Middle frontal gyrus (tissue), 1 donor: ENCODE data around the gene NUCB1.
"Not testable (repeated sequence)": the region's sequence is repeated elsewhere in the genome, so short reads cannot be mapped to it uniquely, and the experiment has no call there.

Source experiments
- DNase-seq: peaks from one replicate; pipeline ENCODE4 v3.0.0-alpha.2; 2015; ENCODE audit warnings: low spot score; ENCODE audit errors: extremely low spot score

The NUCB1 gene

GRCh38 chr19:48874303-48875135 is 25.6 kb upstream of the NUCB1 start:
- no peak for DNase-seq

GRCh38 chr19:48876043-48876981 is 23.8 kb upstream of the NUCB1 start:
- not testable (repeated sequence) for DNase-seq

GRCh38 chr19:48877855-48878195 is 22.3 kb upstream of the NUCB1 start:
- no peak for DNase-seq

DNA sequence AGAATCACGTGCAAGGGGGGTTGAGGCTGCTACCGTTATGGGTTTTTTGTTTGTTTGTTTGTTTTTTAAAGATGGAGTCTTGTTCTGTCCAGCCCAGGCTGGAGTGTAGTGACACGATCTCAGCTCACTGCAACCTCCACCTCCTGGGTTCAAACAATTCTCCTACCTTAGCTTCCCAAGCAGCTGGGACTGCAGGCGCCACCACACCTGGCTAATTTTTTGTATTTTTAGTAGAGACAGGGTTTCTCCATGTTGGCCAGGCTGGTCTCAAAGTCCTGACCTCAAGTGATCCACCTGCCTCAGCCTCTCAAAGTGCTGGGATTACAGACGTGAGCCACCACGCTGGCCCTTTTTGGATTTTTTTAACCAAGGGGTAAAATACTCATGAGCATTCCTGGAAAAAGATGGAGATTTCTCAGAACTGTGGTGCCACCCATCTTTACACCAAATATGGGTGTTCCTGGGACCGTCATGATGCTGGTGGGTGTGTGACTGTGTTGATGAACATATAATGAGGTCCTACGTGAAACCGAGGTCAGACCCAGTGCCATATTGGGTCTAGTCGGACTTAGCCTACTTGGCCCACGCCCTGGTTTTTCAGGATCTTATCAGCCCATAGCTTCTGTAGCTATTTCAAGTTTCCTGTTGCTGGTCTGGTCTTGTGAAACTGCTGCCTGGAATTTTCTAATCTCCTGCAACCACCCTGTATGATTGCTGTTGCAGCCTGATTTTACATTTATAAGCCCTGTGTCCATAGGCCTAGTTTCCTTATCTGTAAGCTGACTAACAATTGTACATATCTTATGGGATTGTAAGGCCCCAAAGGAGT is 21.7 kb upstream of the NUCB1 start:
- no peak for DNase-seq

- no peak for DNase-seq
Measured at GRCh38 chr19:48879025-48879637, 21.0 kb upstream of the NUCB1 start.

- DNase-seq: not testable (repeated sequence)
Measured at GRCh38 chr19:48879696-48880095, 20.4 kb upstream of the NUCB1 start.

GRCh38 chr19:48881741-48882657 is 18.1 kb upstream of the NUCB1 start:
- DNase-seq: no peak

- no peak for DNase-seq
Measured at GRCh38 chr19:48883726-48884125, 16.4 kb upstream of the NUCB1 start.

GRCh38 chr19:48887861-48888612 is 12.1 kb upstream of the NUCB1 start:
- DNase-seq: no peak

GRCh38 chr19:48889496-48889895 is 10.6 kb upstream of the NUCB1 start:
- DNase-seq: not testable (repeated sequence)

GRCh38 chr19:48890551-48890950 is 9.6 kb upstream of the NUCB1 start:
- no peak for DNase-seq

GRCh38 chr19:48895226-48895625 is 4.9 kb upstream of the NUCB1 start:
- no peak for DNase-seq

DNA sequence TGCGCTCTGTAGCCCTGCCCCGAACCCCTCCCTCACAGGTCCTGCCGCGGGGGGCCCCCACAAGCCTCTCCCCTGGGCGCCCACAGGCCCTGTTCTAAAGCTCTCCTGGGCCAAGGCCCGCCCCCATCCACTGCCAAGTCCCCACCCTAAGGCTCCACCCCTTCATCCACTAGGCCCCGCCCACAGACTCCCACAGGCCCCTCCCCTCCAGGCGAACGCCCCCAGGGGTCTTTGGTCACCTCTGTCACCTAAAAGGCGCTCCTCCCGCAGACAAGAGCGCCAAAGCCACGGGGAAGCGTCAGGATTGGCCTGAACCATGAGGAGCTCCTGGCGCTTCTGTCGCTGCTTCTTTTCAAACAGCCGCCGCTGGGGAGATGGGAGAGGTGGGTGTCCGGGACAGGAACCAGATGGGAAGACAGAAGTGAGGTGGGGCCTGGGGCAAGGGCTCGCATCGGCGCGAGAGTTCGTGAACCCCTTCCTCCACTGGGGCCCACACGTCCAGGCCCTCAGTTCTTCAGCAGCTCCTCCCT is 3.9 kb upstream of the NUCB1 start:
- no peak for DNase-seq

DNA sequence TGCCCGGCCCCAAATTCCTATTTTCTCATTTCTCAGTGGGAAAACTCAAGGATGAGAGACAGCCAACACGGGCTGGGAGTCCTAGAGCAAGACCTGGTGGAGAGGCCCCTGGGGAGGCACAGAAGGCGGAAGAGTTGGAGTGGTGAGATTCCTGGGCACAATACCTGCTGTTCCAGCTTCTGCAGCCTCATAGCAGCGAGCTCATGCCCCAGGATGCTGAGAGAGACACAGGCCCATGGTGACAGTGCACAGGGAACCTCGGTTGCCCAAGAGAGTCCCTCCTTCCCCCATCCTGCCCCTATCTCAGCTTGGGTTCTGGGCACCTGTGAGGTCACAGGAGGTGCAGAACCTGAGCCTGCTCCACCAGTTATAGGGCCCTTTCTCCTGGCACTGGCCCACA is 2.9 kb upstream of the NUCB1 start:
- no peak for DNase-seq

DNA sequence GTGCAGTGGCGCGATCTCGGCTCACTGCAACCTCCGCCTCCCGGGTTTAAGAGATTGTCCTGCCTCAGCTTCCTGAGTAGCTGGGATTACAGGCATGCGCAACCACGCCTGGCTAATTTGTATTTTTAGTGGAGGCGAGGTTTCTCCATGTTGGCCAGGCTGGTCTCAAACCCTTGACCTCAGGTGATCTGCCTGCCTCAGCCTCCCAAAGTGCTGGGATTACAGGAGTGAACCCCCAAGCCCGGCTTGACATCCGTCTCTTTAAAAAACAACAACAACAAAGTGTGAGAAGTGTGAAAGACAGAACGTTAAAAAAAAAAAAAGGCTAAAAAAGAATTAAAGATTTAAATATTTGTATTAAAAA is 744 bp upstream of the NUCB1 start:
- DNase-seq: not testable (repeated sequence)

DNA sequence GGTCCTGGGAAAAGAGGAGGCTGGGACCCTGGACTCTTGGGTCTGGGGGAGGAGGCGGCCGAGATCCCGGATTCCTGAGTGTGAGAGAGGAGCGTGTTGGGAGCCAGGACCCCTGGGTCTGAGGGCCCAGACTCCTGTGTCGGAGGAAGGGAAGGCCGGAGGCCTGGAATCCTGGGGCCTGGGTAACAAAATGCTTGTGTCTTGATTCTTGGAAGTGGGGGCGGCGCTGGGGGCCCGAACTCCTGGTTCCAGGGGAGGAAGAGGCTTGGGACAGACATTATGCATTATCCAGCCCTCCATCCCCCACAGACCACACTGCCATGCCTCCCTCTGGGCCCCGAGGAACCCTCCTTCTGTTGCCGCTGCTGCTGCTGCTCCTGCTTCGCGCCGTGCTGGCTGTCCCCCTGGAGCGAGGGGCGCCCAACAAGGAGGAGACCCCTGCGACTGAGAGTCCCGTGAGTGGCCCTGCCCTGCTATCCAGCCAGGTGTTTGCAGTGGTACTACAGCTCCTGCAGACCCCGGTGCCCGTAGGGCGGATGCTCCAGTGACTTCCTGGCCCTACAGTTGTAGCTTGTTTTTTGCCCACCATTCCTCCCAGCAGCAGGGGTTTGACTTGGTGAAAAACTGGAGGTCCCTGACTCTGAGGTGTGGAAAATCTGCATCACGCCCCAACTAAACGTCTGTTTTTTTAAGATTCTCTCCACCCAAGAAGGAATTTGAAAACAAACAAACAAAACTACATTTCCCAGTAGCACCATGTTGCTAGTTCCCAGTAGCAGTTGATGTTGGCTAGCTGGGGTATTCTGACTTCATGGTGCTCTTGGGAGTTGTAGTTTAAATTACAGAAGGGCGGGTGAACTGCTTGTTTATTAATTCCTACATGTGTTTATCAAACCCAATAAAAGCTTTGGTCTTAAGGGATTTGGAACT is 630 bp downstream of the NUCB1 start:
- no peak for DNase-seq

DNA sequence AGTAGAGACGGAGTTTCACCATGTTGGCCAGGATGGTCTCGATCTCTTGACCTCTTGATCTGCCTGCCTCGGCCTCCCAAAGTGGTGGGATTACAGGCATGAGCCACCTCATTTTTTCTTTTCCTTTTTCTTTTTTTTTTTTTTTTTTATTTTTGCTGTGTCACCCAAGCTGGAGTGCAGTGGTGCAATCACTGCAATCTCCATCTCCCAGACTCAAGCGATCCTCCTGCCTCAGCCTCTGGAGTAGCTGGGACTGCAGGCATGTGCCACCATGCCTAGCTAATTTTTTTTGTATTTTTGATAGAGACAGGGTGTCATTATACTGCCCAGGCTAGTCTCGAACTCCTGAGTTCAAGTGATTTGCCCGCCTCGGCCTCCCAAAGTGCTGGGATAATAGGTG is 2.2 kb downstream of the NUCB1 start:
- not testable (repeated sequence) for DNase-seq

- DNase-seq: not testable (repeated sequence)
Measured at GRCh38 chr19:48903788-48904187, 3.7 kb downstream of the NUCB1 start.
